ENCODE results near the gene PAX5.

DNA sequence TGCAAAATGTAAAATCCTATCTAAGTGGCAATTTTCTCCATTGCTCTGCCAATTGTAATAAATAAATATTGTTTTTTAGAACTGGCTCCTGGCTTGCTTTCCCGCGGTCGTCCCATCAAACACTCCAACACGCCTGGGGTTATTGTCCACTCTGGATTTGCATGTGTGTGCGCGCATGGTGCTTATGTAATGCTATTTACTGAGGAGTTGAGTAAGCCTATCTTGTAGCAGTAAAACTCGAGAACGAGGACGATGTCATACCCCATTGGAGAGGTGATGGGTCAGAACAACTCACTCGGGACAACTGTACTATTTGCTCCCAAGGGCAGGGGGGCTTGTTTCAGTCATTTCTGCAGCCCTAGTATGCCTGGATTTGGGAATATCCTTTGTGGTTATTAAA, 220.9 kb downstream of the PAX5 start:
- TF ChIP-seq CTCF (IDR thresholded peaks at IDR 0.05) (no peak), ZFX (IDR thresholded peaks at IDR 0.05; ENCODE audit: borderline replicate concordance) (no peak)
